ENCODE measurements around the gene VSTM2B.
"Not testable (repeated sequence)": the region's sequence is repeated elsewhere in the genome, so short reads cannot be mapped to it uniquely, and the experiment has no call there.

Gene VSTM2B

DNA sequence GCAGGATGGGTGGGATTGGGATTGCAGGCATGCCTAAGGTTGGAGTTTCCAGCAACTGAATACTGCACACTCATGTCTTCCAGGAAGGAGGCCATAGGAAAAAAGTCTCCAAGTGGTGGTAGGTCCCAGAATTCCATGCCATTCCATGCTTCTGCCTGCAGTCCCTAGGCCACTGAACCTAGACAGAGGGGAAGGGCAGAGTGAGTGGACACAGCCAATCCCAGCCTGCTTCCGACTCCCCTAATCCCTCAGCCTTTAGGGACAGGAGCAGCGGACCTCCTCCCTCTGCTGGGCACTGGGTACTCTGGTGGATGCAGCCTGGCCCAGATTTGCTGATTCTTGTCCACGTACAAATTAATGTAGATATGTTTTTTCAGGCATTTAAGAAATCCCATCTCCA is 17.0 kb downstream of the VSTM2B start:
- H3K36me3 ChIP-seq (ENCODE audit: control insufficient read depth, insufficient read depth, low read length, severe bottlenecking): no peaks in the 10 kb centered on the region
- DNase-seq (ENCODE audit: low read depth): no peak
- H3K4me1 ChIP-seq (ENCODE audit: control insufficient read depth, insufficient read depth, low read length): no peaks in the 10 kb centered on the region
- H3K9ac ChIP-seq (ENCODE audit: low read length): no peak overlapping the region
- no peak overlapping the region for H3K4me3 ChIP-seq (ENCODE audit: low read length)
- peaks cover 17% of the 10 kb centered on the region for H3K9me3 ChIP-seq (ENCODE audit: control insufficient read depth, low read length)
- H3K27me3 ChIP-seq (replicated peaks; ENCODE audit: control insufficient read depth, insufficient read depth, low read length): peaks cover 13% of the 10 kb centered on the region

DNA sequence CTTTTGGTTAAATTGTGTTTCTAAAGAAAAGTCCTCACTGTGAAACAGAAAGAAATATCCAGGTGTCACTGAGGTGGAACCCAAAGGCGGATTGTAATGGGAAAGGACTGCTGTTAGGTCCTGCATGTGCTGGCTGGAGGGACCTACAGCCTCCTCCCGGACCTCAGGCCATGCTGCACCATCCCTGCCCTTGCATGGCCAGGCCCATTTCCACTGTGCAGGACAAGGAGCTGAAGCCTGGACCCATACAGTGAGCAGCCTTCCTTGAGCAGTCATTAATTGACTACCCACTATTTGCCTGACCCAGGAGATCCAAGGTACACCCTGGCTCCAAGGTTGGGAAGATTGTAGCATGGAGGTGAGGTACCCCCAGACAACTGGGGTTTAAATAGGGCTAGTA is 17.6 kb downstream of the VSTM2B start:
- DNase-seq (ENCODE audit: low read depth): no peak

DNA sequence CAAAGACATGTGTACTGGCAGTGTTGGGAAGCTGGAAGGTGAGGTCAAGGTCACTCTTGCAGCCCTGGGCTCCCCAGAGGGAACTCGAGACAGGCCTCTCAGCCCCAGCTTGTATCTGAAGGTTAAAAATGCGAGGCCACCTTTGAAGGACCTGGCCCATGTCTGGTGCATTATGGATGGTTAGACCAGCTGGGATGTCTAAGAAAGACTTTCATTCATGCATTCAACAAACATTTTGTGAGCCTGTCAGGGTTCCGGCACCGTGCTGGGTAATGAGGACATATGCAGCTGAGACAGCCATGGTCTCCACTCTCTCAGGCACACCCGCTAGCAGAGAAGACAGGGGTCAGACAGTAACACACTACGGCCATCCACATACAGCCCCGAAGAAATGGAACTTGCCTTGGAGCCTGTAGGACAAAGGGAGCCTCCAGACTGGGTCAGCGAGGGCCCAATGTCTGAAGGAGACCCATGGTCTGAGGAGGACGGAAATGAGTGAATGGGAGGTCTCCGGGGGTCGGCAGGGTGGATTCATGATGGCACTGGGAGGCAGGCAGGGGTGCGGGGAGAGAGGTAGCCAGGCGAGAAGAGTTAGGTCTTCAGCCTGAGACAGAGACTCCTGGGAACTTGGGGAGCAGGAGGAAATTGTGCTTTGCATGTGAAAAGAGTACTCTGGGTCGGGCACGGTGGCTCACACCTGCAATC is 19.0 kb downstream of the VSTM2B start:
- peaks cover 5% of the 10 kb centered on the region for H3K9me3 ChIP-seq (ENCODE audit: control insufficient read depth, low read length)
- H3K4me3 ChIP-seq (ENCODE audit: low read length): no peak overlapping the region
- peaks cover 13% of the 10 kb centered on the region for H3K27me3 ChIP-seq (replicated peaks; ENCODE audit: control insufficient read depth, insufficient read depth, low read length)
- no peak for DNase-seq (ENCODE audit: low read depth)
- no peaks in the 10 kb centered on the region for H3K36me3 ChIP-seq (ENCODE audit: control insufficient read depth, insufficient read depth, low read length, severe bottlenecking)
- no peak overlapping the region for H3K9ac ChIP-seq (ENCODE audit: low read length)
- H3K4me1 ChIP-seq (ENCODE audit: control insufficient read depth, insufficient read depth, low read length): no peaks in the 10 kb centered on the region

More for the DNA sequence above, 17.6 kb downstream of the VSTM2B start:
- H3K36me3 ChIP-seq (ENCODE audit: control insufficient read depth, insufficient read depth, low read length, severe bottlenecking): no peaks in the 10 kb centered on the region
- peaks cover 19% of the 10 kb centered on the region for H3K27me3 ChIP-seq (replicated peaks; ENCODE audit: control insufficient read depth, insufficient read depth, low read length)
- H3K4me1 ChIP-seq (ENCODE audit: control insufficient read depth, insufficient read depth, low read length): no peaks in the 10 kb centered on the region
- no peak overlapping the region for H3K4me3 ChIP-seq (ENCODE audit: low read length)
- H3K9me3 ChIP-seq (ENCODE audit: control insufficient read depth, low read length): peaks cover 11% of the 10 kb centered on the region
- H3K9ac ChIP-seq (ENCODE audit: low read length): no peak overlapping the region

DNA sequence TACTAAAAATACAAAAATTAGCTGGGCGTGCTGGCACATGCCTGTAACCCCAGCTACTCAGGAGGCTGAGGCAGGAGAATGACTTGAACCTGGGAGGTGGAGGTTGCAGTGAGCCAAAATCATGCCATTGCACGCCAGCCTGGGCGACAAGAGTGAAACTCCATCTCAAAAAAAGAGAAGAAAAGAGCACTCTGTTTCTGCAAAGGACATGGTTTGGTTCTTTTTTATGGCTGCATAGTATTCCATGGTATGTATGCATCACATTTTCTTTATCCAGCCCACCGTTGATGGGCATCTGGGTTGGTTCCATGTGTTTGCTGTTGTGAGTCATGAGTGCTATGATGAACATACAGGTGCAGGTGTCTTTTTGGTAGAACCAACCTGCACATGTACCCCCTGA is 19.7 kb downstream of the VSTM2B start:
- H3K27me3 ChIP-seq (replicated peaks; ENCODE audit: control insufficient read depth, insufficient read depth, low read length): peaks cover 13% of the 10 kb centered on the region
- not testable (repeated sequence) for DNase-seq (ENCODE audit: low read depth); H3K4me3 ChIP-seq (ENCODE audit: low read length); H3K9me3 ChIP-seq (ENCODE audit: control insufficient read depth, low read length); H3K36me3 ChIP-seq (ENCODE audit: control insufficient read depth, insufficient read depth, low read length, severe bottlenecking); H3K4me1 ChIP-seq (ENCODE audit: control insufficient read depth, insufficient read depth, low read length); H3K9ac ChIP-seq (ENCODE audit: low read length)

DNA sequence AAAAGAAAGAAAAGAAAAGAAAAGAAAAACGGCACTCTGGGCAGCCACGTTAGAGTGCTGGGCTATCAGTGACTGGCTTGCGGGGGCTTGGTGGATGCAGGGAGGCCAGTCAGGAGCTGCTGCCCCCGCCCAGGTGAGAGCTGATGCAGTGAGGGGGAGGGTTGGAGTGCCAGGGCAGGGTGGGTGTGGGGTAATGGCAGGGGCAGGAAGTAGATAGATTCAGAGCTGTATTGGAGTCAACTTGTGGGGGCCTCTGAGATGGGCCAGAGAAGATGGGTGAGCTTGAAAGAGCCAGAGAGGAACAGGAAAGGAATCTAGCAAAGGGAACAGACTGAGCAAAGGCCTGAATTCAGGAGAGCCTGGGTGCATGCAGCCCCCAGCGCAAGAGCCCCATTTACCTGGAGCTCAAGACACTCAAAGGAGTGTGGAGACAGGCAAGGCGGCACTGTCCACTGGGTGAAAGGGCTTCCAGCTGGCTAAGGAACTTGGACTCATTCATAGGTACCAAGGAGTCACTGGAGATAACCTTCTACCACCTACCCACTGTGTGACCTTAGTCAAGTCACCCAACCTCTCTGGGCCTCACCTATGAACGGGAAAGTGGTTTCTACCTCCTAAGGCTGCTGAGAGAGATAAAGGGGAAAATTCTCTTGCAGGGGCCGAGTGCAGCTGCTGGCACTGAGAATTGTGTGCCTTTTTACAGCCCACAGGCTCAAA is 20.2 kb downstream of the VSTM2B start:
- Histone ChIP-seq H3K9ac (ENCODE audit: low read length) (no peak overlapping the region), H3K9me3 (ENCODE audit: control insufficient read depth, low read length) (peaks cover 5% of the 10 kb centered on the region), H3K4me3 (ENCODE audit: low read length) (no peak overlapping the region), H3K4me1 (ENCODE audit: control insufficient read depth, insufficient read depth, low read length) (no peaks in the 10 kb centered on the region), H3K36me3 (ENCODE audit: control insufficient read depth, insufficient read depth, low read length, severe bottlenecking) (no peaks in the 10 kb centered on the region), H3K27me3 (replicated peaks; ENCODE audit: control insufficient read depth, insufficient read depth, low read length) (peaks cover 13% of the 10 kb centered on the region)
- DNase-seq (ENCODE audit: low read depth): no peak

DNA sequence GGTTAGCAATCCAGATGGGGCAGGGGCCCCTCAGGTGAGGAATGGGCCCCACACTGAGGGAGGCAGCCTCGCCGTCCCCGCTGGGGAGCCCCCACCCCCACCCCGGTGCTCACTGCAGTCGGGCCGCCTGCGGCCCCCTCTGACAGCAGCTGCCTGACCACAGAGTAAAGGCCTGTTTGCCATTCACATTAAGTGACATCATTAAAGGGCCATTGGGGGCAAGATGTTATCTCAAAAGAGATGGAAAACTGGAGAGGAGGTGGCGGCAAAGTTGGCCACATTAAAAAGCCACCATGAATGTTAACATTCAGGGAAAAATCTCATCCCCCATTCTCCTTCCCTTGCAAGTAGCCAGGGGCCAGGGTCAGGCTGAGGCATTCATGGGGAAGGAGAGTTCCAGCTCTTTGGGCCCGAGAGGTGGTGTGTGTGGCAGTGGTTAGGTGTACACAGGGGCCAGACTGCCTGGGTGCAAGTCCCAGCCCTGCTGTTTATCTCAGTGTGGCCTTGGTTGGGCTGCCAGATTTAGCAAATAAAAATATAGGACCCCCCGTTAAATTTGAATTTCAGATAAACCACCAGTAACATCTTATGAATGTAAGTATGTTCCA is 20.9 kb downstream of the VSTM2B start:
- H3K4me1 ChIP-seq (ENCODE audit: control insufficient read depth, insufficient read depth, low read length): no peaks in the 10 kb centered on the region
- DNase-seq (ENCODE audit: low read depth): no peak

DNA sequence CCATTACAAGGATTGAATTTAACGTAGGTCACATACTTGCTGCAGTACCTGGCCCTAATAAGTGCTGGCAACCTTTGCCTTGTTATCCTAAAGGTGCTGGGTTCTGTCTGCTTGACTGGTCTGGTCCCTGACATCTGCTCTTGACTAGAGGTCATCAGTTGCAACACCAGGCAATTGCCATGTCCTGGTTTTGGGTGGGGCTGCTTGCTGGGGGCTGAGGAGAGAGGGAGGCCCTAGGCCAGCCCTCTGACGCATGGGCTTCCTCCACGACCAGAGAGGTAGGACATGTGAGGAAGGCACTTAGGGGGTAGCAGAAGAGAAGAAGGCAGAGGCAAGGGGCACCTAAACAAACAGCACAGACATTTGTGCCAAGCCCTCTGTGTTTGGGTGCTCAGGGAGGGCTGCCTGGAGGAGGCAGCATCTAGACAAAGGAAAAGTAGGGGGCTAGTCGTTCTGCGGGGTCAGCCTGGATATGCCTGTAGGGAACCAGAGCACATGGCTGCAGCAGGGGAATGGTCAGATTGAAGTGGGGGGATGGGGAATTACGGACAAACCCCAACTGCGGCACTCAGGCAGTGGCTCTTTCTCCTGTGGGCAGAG is 21.7 kb downstream of the VSTM2B start:
- Histone ChIP-seq H3K9me3 (ENCODE audit: control insufficient read depth, low read length) (no peaks in the 10 kb centered on the region), H3K4me3 (ENCODE audit: low read length) (no peak overlapping the region), H3K36me3 (ENCODE audit: control insufficient read depth, insufficient read depth, low read length, severe bottlenecking) (no peaks in the 10 kb centered on the region), H3K9ac (ENCODE audit: low read length) (no peak overlapping the region), H3K27me3 (replicated peaks; ENCODE audit: control insufficient read depth, insufficient read depth, low read length) (peaks cover 19% of the 10 kb centered on the region), H3K4me1 (ENCODE audit: control insufficient read depth, insufficient read depth, low read length) (no peaks in the 10 kb centered on the region)
- no peak for DNase-seq (ENCODE audit: low read depth)

More for the DNA sequence above, 20.9 kb downstream of the VSTM2B start:
- H3K9ac ChIP-seq (ENCODE audit: low read length): no peak overlapping the region
- no peak overlapping the region for H3K4me3 ChIP-seq (ENCODE audit: low read length)
- H3K36me3 ChIP-seq (ENCODE audit: control insufficient read depth, insufficient read depth, low read length, severe bottlenecking): no peaks in the 10 kb centered on the region
- H3K9me3 ChIP-seq (ENCODE audit: control insufficient read depth, low read length): peaks cover 3% of the 10 kb centered on the region
- peaks cover 16% of the 10 kb centered on the region for H3K27me3 ChIP-seq (replicated peaks; ENCODE audit: control insufficient read depth, insufficient read depth, low read length)

DNA sequence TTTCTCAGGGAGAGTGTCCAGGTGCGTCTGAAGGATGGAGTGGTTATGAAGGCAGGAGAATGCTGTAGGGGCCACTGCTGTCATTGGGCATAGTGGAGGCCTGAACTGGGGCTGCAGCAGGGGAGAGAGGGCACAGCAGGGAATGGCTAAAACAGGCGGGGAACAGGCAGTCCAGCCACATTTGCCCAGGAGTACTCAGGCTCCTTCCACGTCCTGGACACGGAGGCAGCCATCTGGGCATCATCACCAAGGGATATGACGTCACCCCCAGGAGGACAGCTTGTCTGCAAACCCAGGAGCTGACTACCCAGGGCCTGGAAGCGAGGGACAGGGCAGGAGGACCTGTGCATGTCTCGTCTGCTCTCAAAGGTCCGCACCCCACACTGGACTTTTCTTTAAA is 22.2 kb downstream of the VSTM2B start:
- no peak for DNase-seq (ENCODE audit: low read depth)
- no peaks in the 10 kb centered on the region for H3K36me3 ChIP-seq (ENCODE audit: control insufficient read depth, insufficient read depth, low read length, severe bottlenecking)
- no peaks in the 10 kb centered on the region for H3K9me3 ChIP-seq (ENCODE audit: control insufficient read depth, low read length)
- no peaks in the 10 kb centered on the region for H3K4me1 ChIP-seq (ENCODE audit: control insufficient read depth, insufficient read depth, low read length)
- H3K27me3 ChIP-seq (replicated peaks; ENCODE audit: control insufficient read depth, insufficient read depth, low read length): peaks cover 19% of the 10 kb centered on the region
- no peak overlapping the region for H3K4me3 ChIP-seq (ENCODE audit: low read length)
- H3K9ac ChIP-seq (ENCODE audit: low read length): no peak overlapping the region

DNA sequence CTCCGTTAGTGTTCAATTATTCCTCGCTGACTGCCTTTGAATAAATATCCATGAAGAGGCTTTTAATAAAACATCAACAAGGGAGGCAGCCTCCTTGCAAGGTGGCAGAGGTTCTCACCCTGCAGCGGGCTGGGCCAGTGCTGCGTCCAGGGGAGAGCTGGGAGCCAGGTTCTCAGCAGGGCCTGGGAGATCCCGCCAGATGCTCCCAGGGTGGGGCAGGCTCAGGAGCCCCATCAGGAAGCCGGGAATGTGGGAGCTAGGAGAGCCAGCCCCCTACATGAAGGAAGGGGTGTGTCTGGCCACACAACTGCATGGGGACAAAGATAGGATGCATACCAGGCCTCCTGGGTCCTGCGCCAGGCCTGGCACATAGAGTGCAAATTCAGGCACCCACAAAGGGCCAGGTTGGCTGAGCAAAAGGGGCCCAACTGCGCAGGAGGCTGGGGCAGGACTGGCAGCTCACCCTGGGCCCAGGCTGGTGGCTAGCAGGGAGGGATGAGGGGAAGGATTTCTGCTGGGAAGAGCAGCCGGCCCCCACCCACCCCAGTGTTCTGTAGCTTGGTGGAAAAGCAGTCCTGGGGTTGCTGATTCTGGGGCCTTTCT is 22.8 kb downstream of the VSTM2B start:
- peaks cover 19% of the 10 kb centered on the region for H3K27me3 ChIP-seq (replicated peaks; ENCODE audit: control insufficient read depth, insufficient read depth, low read length)
- H3K36me3 ChIP-seq (ENCODE audit: control insufficient read depth, insufficient read depth, low read length, severe bottlenecking): no peaks in the 10 kb centered on the region
- H3K9ac ChIP-seq (ENCODE audit: low read length): no peak overlapping the region
- H3K9me3 ChIP-seq (ENCODE audit: control insufficient read depth, low read length): peaks cover 2% of the 10 kb centered on the region
- no peak for DNase-seq (ENCODE audit: low read depth)
- no peak overlapping the region for H3K4me3 ChIP-seq (ENCODE audit: low read length)
- H3K4me1 ChIP-seq (ENCODE audit: control insufficient read depth, insufficient read depth, low read length): no peaks in the 10 kb centered on the region

DNA sequence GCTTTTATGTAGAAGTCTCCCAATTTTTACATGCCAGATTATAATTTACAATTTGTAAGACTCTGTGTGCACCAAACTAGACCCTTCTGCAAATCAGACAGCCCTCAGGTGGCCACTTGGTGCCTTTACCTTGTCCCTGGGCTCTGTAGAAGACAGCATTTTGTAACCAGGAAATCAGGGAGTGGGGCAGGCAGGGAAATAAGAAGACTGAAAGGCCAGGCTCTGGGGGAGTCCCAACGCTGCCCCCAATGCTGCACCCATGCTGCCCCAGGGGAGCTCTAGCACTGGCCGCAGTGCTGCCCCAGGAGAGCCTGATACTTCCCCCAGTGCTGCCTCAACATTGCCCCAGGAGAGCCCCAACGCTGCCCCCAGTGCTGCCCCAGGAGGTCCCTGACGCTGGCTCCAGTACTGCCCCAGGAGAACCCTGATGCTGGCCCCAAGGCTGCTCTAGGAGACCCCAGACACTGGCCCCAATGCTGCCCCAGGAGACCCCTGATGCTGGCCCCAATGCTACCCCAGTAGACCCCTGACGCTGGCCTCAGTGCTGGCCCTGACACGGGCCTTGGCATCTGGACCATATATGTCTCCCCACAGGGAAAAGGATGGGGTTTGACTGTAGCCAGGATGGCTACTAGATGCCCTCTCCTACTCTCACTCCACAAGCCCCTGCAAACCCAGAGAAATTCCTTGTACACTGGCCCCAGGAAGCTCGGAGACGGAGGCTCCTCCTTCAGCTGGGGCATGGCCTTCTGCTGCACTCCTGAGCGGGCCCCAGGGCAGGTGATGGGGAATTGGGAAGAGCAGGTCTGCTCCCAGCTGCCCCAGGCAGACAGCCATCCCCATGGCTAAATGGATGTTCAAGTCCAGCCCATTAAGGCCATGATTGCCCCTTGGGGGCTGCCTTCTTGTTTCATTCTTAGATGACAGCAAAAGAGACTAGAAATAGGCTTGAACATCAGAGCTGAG is 23.6 kb downstream of the VSTM2B start:
- H3K4me1 ChIP-seq (ENCODE audit: control insufficient read depth, insufficient read depth, low read length): no peaks in the 10 kb centered on the region
- no peak overlapping the region for H3K9ac ChIP-seq (ENCODE audit: low read length)
- H3K4me3 ChIP-seq (ENCODE audit: low read length): no peak overlapping the region
- no peak for DNase-seq (ENCODE audit: low read depth)
- peaks cover 10% of the 10 kb centered on the region for H3K9me3 ChIP-seq (ENCODE audit: control insufficient read depth, low read length)
- H3K36me3 ChIP-seq (ENCODE audit: control insufficient read depth, insufficient read depth, low read length, severe bottlenecking): no peaks in the 10 kb centered on the region
- peaks cover 19% of the 10 kb centered on the region for H3K27me3 ChIP-seq (replicated peaks; ENCODE audit: control insufficient read depth, insufficient read depth, low read length)

All from adipocyte (in vitro differentiated cells).